ENCODE measurements around the gene MSMB. TPM values are rescaled to one million over a fixed set of nuclear protein-coding genes. Genes with fewer than 3 reads are reported as not detected.

The MSMB gene
- total RNA-seq, 1 experiment from 2014 or later, result not detected

DNA sequence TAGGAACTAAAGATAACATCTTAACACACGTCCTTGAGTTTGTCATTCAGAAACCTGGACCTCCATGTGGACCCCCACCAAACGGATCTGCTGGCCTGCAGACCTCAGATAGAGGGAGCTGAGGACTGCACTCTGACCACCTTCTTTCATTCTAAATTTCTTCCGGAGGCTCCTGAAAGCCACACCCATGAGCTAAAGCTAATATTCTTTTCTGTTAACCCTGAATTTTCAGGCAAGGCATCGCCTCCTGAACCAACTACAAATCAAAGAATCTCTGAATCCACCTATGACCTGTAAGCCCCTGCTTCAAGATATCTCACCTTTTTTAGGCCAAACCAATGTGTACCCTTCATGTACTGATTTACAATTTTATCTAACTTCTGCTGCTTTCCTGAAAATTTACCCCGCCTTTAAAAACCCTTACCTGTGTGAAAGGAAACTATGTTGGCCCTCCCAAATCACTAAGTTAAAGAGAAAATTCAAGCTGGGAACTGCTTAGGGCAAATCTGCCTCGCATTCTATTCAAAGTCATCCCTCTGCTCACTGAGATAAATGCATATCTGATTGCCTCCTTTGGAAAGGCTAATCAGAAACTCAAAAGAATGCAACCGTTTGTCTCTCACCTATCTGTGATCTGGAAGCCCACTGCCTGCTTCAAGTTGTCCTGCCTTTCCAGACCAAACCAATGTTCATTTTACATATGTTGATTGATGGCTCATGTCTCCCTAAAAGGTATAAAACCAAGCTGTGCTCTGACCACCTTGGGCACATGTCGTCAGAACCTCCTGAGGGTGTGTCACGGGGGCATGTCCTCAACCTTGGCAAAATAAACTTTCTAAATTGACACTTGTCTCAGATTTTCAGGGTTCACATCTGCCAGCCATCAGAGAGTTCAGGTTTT is 7.7 kb upstream of the MSMB start (continued):
- TF ChIP-seq, protein P1, sequence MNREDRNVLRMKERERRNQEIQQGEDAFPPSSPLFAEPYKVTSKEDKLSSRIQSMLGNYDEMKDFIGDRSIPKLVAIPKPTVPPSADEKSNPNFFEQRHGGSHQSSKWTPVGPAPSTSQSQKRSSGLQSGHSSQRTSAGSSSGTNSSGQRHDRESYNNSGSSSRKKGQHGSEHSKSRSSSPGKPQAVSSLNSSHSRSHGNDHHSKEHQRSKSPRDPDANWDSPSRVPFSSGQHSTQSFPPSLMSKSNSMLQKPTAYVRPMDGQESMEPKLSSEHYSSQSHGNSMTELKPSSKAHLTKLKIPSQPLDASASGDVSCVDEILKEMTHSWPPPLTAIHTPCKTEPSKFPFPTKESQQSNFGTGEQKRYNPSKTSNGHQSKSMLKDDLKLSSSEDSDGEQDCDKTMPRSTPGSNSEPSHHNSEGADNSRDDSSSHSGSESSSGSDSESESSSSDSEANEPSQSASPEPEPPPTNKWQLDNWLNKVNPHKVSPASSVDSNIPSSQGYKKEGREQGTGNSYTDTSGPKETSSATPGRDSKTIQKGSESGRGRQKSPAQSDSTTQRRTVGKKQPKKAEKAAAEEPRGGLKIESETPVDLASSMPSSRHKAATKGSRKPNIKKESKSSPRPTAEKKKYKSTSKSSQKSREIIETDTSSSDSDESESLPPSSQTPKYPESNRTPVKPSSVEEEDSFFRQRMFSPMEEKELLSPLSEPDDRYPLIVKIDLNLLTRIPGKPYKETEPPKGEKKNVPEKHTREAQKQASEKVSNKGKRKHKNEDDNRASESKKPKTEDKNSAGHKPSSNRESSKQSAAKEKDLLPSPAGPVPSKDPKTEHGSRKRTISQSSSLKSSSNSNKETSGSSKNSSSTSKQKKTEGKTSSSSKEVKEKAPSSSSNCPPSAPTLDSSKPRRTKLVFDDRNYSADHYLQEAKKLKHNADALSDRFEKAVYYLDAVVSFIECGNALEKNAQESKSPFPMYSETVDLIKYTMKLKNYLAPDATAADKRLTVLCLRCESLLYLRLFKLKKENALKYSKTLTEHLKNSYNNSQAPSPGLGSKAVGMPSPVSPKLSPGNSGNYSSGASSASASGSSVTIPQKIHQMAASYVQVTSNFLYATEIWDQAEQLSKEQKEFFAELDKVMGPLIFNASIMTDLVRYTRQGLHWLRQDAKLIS (CRISPR knock-in tag; IDR thresholded peaks at IDR 0.05; ENCODE audit: borderline replicate concordance), result no peak
- no peak for TF ChIP-seq ZNF396 (CRISPR knock-in tag; IDR thresholded peaks at IDR 0.05; ENCODE audit: borderline replicate concordance)
- no peak for TF ChIP-seq NR2C2 (CRISPR knock-in tag; IDR thresholded peaks at IDR 0.05)
- no peak for TF ChIP-seq NFATC4 (CRISPR knock-in tag; IDR thresholded peaks at IDR 0.05)
- TF ChIP-seq GABPB1 (CRISPR knock-in tag; IDR thresholded peaks at IDR 0.05), result no peak
- TF ChIP-seq, protein P2, sequence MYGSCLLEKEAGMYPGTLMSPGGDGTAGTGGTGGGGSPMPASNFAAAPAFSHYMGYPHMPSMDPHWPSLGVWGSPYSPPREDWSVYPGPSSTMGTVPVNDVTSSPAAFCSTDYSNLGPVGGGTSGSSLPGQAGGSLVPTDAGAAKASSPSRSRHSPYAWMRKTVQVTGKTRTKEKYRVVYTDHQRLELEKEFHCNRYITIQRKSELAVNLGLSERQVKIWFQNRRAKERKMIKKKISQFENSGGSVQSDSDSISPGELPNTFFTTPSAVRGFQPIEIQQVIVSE (CRISPR knock-in tag; IDR thresholded peaks at IDR 0.05; ENCODE audit: borderline replicate concordance), result no peak
- no peak for TF ChIP-seq SMAD4 (CRISPR knock-in tag; IDR thresholded peaks at IDR 0.05)

DNA sequence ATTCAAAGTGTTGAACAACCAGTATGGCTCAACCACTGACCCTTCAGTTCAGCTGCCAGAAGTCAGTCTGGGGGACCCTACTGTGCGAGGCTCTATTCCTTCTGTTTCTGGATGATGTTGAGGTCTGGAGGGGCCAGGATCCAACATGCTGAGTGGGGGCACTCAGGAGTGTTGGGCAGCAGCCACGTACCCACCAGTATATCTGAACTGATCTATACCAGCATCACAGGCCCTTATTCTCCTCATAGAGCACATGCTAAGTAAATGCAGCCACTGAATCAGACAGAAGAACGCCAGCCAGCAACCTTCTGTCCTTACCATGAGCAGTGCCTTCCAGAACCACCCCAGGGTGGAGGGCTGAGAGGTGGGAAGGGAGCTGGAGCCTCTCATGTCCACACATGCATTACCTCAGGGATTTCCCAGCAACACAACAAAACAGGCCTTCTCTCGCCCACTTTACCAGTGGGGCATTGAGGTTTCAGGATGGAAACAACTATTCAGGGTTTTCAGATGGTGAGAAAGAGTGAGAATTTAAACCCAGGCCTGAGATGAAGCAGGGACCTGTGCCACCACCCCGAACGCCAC is 6.8 kb upstream of the MSMB start:
- ATAC-seq (no peak), DNase-seq (ENCODE audit: low spot score) (no peak)
- H3K9me3 Mint-ChIP-seq, result peaks cover 10% of the 10 kb centered on the region
- POLR2A ChIA-PET, result interaction anchor here (0.6 kb wide), 1 partner anchor 18 kb away, joined by 3 read pairs; no protein-coding TSS in a partner anchor
- H3K36me3 Mint-ChIP-seq, result no peaks in the 10 kb centered on the region
- H3K4me1 Mint-ChIP-seq, result peaks cover 40% of the 10 kb centered on the region
- CTCF ChIA-PET, result interaction anchor here (0.7 kb wide), 1 partner anchor 17 kb away, joined by 4 read pairs; no protein-coding TSS in a partner anchor
- H3K4me3 Mint-ChIP-seq, result no peak overlapping the region
- H3K27ac Mint-ChIP-seq, result peak overlapping the region; percentile 6; the same call in 1 of the 2 replicates
- H3K27me3 Mint-ChIP-seq (ENCODE audit: low read depth), result no peaks in the 10 kb centered on the region; the same call in 1 of the 2 replicates
- TF ChIP-seq RELA (CRISPR knock-in tag; IDR thresholded peaks at IDR 0.05; ENCODE audit: borderline replicate concordance) (no peak), NFYB (CRISPR knock-in tag; conservative IDR thresholded peaks at IDR 0.05; ENCODE audit: low read depth) (no peak), TEAD1 (CRISPR knock-in tag; IDR thresholded peaks at IDR 0.05) (no peak), RORB (CRISPR knock-in tag; IDR thresholded peaks at IDR 0.05) (no peak), ESRRA (CRISPR knock-in tag; IDR thresholded peaks at IDR 0.05; ENCODE audit: borderline replicate concordance) (no peak), FOXJ3 (CRISPR knock-in tag; IDR thresholded peaks at IDR 0.05; ENCODE audit: borderline replicate concordance) (no peak), SP1 (CRISPR knock-in tag; conservative IDR thresholded peaks at IDR 0.05) (no peak), NR1H2 (CRISPR knock-in tag; IDR thresholded peaks at IDR 0.05) (no peak), ZNF423 (CRISPR knock-in tag; IDR thresholded peaks at IDR 0.05) (no peak), NFE2L1 (CRISPR knock-in tag; IDR thresholded peaks at IDR 0.05) (no peak), ZBTB21 (CRISPR knock-in tag; IDR thresholded peaks at IDR 0.05; ENCODE audit: borderline replicate concordance) (no peak), KAT7 (CRISPR knock-in tag; IDR thresholded peaks at IDR 0.05; ENCODE audit: borderline replicate concordance) (no peak)
- TF ChIP-seq, protein P3, sequence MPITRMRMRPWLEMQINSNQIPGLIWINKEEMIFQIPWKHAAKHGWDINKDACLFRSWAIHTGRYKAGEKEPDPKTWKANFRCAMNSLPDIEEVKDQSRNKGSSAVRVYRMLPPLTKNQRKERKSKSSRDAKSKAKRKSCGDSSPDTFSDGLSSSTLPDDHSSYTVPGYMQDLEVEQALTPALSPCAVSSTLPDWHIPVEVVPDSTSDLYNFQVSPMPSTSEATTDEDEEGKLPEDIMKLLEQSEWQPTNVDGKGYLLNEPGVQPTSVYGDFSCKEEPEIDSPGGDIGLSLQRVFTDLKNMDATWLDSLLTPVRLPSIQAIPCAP (CRISPR knock-in tag; IDR thresholded peaks at IDR 0.05), result no peak
- TF ChIP-seq, protein P4, sequence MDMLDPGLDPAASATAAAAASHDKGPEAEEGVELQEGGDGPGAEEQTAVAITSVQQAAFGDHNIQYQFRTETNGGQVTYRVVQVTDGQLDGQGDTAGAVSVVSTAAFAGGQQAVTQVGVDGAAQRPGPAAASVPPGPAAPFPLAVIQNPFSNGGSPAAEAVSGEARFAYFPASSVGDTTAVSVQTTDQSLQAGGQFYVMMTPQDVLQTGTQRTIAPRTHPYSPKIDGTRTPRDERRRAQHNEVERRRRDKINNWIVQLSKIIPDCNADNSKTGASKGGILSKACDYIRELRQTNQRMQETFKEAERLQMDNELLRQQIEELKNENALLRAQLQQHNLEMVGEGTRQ (CRISPR knock-in tag; IDR thresholded peaks at IDR 0.05), result no peak
- TF ChIP-seq, protein P5, sequence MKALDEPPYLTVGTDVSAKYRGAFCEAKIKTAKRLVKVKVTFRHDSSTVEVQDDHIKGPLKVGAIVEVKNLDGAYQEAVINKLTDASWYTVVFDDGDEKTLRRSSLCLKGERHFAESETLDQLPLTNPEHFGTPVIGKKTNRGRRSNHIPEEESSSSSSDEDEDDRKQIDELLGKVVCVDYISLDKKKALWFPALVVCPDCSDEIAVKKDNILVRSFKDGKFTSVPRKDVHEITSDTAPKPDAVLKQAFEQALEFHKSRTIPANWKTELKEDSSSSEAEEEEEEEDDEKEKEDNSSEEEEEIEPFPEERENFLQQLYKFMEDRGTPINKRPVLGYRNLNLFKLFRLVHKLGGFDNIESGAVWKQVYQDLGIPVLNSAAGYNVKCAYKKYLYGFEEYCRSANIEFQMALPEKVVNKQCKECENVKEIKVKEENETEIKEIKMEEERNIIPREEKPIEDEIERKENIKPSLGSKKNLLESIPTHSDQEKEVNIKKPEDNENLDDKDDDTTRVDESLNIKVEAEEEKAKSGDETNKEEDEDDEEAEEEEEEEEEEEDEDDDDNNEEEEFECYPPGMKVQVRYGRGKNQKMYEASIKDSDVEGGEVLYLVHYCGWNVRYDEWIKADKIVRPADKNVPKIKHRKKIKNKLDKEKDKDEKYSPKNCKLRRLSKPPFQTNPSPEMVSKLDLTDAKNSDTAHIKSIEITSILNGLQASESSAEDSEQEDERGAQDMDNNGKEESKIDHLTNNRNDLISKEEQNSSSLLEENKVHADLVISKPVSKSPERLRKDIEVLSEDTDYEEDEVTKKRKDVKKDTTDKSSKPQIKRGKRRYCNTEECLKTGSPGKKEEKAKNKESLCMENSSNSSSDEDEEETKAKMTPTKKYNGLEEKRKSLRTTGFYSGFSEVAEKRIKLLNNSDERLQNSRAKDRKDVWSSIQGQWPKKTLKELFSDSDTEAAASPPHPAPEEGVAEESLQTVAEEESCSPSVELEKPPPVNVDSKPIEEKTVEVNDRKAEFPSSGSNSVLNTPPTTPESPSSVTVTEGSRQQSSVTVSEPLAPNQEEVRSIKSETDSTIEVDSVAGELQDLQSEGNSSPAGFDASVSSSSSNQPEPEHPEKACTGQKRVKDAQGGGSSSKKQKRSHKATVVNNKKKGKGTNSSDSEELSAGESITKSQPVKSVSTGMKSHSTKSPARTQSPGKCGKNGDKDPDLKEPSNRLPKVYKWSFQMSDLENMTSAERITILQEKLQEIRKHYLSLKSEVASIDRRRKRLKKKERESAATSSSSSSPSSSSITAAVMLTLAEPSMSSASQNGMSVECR (CRISPR knock-in tag; IDR thresholded peaks at IDR 0.05; ENCODE audit: borderline replicate concordance), result no peak
- TF ChIP-seq, protein P6, sequence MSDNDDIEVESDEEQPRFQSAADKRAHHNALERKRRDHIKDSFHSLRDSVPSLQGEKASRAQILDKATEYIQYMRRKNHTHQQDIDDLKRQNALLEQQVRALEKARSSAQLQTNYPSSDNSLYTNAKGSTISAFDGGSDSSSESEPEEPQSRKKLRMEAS (CRISPR knock-in tag; IDR thresholded peaks at IDR 0.05), result no peak
- TF ChIP-seq, protein P7, sequence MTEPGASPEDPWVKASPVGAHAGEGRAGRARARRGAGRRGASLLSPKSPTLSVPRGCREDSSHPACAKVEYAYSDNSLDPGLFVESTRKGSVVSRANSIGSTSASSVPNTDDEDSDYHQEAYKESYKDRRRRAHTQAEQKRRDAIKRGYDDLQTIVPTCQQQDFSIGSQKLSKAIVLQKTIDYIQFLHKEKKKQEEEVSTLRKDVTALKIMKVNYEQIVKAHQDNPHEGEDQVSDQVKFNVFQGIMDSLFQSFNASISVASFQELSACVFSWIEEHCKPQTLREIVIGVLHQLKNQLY (CRISPR knock-in tag; IDR thresholded peaks at IDR 0.05), result no peak
